ENCODE data around the gene SCAMP5. TPM values are rescaled to one million over a fixed set of nuclear protein-coding genes. Genes with fewer than 3 reads are reported as not detected.

SCAMP5 gene
- total RNA-seq, 1 experiment from 2014 or later, result 70.1 TPM

- Mint-ChIP-seq H3K9me3 (no peaks in the 10 kb centered on the region), H3K27me3 (ENCODE audit: low read depth) (peaks cover 2% of the 10 kb centered on the region; the same call in 1 of the 2 replicates), H3K4me3 (no peak overlapping the region), H3K36me3 (no peaks in the 10 kb centered on the region), H3K27ac (no peak overlapping the region), H3K4me1 (peaks cover 5% of the 10 kb centered on the region)
- ChIA-PET POLR2A (interaction anchor here (0.6 kb wide), 1 partner anchor 1686 kb away, joined by 3 read pairs; no protein-coding TSS in a partner anchor), CTCF (interaction anchor here (0.7 to 0.9 kb wide), 2 partner anchors 14 to 80 kb away, joined by 3 to 5 read pairs; partner anchors contain the start of gene SCAMP5)
- ATAC-seq, result no peak
- DNase-seq (ENCODE audit: low spot score), result no peak
- TF ChIP-seq ATF2 (CRISPR knock-in tag; IDR thresholded peaks at IDR 0.05; ENCODE audit: borderline replicate concordance, low read depth) (no peak), ZMAT4 (CRISPR knock-in tag; IDR thresholded peaks at IDR 0.05) (no peak), ESRRA (CRISPR knock-in tag; IDR thresholded peaks at IDR 0.05; ENCODE audit: borderline replicate concordance) (no peak)
- TF ChIP-seq, protein P1, sequence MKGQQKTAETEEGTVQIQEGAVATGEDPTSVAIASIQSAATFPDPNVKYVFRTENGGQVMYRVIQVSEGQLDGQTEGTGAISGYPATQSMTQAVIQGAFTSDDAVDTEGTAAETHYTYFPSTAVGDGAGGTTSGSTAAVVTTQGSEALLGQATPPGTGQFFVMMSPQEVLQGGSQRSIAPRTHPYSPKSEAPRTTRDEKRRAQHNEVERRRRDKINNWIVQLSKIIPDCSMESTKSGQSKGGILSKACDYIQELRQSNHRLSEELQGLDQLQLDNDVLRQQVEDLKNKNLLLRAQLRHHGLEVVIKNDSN (CRISPR knock-in tag; IDR thresholded peaks at IDR 0.05), result no peak
- TF ChIP-seq, protein P2, sequence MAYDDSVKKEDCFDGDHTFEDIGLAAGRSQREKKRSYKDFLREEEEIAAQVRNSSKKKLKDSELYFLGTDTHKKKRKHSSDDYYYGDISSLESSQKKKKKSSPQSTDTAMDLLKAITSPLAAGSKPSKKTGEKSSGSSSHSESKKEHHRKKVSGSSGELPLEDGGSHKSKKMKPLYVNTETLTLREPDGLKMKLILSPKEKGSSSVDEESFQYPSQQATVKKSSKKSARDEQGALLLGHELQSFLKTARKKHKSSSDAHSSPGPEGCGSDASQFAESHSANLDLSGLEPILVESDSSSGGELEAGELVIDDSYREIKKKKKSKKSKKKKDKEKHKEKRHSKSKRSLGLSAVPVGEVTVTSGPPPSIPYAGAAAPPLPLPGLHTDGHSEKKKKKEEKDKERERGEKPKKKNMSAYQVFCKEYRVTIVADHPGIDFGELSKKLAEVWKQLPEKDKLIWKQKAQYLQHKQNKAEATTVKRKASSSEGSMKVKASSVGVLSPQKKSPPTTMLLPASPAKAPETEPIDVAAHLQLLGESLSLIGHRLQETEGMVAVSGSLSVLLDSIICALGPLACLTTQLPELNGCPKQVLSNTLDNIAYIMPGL (CRISPR knock-in tag; IDR thresholded peaks at IDR 0.05), result no peak
Observed at GRCh38 chr15:74982183-74982582, 13.2 kb upstream of the SCAMP5 start.

DNA sequence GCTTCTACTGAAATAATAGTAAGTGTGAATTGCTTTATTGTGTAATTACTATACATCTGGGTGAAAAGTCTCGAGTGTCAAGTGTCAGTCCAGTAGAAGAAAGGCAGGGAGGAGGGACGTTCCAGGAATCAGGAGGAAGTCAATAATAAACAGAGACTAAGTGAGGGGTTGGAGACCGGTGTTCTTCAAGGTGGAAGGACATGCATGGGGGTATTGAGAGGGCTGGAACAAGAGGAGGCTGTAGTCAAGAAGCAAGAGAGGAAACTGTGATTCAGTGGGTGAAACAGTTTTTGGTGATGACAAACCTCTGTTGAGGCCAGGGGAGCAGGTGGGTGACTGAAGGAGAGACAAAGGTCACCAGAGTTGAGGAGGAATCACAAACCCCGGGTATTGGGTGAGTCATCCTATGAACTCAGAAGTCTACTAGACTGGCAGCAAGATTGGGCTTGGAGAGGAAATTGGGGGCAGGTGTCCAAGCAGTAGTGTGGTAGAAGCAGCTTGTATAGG is 11.6 kb upstream of the SCAMP5 start:
- H3K36me3 Mint-ChIP-seq, result no peaks in the 10 kb centered on the region
- no peaks in the 10 kb centered on the region for H3K9me3 Mint-ChIP-seq
- no peak overlapping the region for H3K4me3 Mint-ChIP-seq
- H3K27me3 Mint-ChIP-seq (ENCODE audit: low read depth), result peaks cover 2% of the 10 kb centered on the region; the same call in 1 of the 2 replicates
- ATAC-seq (no peak), DNase-seq (ENCODE audit: low spot score) (no peak)
- no peak overlapping the region for H3K27ac Mint-ChIP-seq
- peaks cover 5% of the 10 kb centered on the region for H3K4me1 Mint-ChIP-seq
- ChIA-PET POLR2A (no interaction called here), CTCF (interaction anchor here (1.0 kb wide), 1 partner anchor 33 kb away, joined by 7 read pairs; no protein-coding TSS in a partner anchor)
- TF ChIP-seq HMGA2 (CRISPR knock-in tag; IDR thresholded peaks at IDR 0.05) (no peak), SOX15 (CRISPR knock-in tag; IDR thresholded peaks at IDR 0.05) (no peak), JAZF1 (CRISPR knock-in tag; IDR thresholded peaks at IDR 0.05) (no peak), E2F1 (CRISPR knock-in tag; IDR thresholded peaks at IDR 0.05) (no peak), SMAD3 (CRISPR knock-in tag; IDR thresholded peaks at IDR 0.05; ENCODE audit: borderline replicate concordance) (no peak), MXD4 (CRISPR knock-in tag; IDR thresholded peaks at IDR 0.05; ENCODE audit: borderline replicate concordance) (no peak), IRF2 (CRISPR knock-in tag; IDR thresholded peaks at IDR 0.05; ENCODE audit: borderline replicate concordance, low read depth) (no peak), NR1H2 (CRISPR knock-in tag; IDR thresholded peaks at IDR 0.05) (no peak)
- TF ChIP-seq, protein P3, sequence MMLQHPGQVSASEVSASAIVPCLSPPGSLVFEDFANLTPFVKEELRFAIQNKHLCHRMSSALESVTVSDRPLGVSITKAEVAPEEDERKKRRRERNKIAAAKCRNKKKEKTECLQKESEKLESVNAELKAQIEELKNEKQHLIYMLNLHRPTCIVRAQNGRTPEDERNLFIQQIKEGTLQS (CRISPR knock-in tag; conservative IDR thresholded peaks at IDR 0.05), result no peak
- TF ChIP-seq, protein P4, sequence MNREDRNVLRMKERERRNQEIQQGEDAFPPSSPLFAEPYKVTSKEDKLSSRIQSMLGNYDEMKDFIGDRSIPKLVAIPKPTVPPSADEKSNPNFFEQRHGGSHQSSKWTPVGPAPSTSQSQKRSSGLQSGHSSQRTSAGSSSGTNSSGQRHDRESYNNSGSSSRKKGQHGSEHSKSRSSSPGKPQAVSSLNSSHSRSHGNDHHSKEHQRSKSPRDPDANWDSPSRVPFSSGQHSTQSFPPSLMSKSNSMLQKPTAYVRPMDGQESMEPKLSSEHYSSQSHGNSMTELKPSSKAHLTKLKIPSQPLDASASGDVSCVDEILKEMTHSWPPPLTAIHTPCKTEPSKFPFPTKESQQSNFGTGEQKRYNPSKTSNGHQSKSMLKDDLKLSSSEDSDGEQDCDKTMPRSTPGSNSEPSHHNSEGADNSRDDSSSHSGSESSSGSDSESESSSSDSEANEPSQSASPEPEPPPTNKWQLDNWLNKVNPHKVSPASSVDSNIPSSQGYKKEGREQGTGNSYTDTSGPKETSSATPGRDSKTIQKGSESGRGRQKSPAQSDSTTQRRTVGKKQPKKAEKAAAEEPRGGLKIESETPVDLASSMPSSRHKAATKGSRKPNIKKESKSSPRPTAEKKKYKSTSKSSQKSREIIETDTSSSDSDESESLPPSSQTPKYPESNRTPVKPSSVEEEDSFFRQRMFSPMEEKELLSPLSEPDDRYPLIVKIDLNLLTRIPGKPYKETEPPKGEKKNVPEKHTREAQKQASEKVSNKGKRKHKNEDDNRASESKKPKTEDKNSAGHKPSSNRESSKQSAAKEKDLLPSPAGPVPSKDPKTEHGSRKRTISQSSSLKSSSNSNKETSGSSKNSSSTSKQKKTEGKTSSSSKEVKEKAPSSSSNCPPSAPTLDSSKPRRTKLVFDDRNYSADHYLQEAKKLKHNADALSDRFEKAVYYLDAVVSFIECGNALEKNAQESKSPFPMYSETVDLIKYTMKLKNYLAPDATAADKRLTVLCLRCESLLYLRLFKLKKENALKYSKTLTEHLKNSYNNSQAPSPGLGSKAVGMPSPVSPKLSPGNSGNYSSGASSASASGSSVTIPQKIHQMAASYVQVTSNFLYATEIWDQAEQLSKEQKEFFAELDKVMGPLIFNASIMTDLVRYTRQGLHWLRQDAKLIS (CRISPR knock-in tag; IDR thresholded peaks at IDR 0.05; ENCODE audit: borderline replicate concordance), result no peak
- TF ChIP-seq, protein P5, sequence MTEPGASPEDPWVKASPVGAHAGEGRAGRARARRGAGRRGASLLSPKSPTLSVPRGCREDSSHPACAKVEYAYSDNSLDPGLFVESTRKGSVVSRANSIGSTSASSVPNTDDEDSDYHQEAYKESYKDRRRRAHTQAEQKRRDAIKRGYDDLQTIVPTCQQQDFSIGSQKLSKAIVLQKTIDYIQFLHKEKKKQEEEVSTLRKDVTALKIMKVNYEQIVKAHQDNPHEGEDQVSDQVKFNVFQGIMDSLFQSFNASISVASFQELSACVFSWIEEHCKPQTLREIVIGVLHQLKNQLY (CRISPR knock-in tag; IDR thresholded peaks at IDR 0.05), result no peak

All from WTC11 (cell line).